ENCODE measurements around the gene CHCHD6.

Gene CHCHD6

GRCh38 chr3:126897943-126898342 is 193.9 kb downstream of the CHCHD6 start:
- no peak for DNase-seq (ENCODE audit: low spot score)
- H3K9ac ChIP-seq (ENCODE audit: low read depth, low read length, poor library complexity), result no peak overlapping the region

GRCh38 chr3:126900859-126901540 is 197.0 kb downstream of the CHCHD6 start:
- H3K4me1 ChIP-seq (ENCODE audit: control insufficient read depth in 2 of 2, insufficient read depth in 1 of 2, low read depth in 1 of 2, low read length in 2 of 2), result peaks cover 0 to 3% of the 10 kb centered on the region in 2 donors
- DNase-seq (ENCODE audit: low spot score), result no peak
- H3K18ac ChIP-seq (ENCODE audit: low read length), result no peak overlapping the region
- no peak overlapping the region for H3K27ac ChIP-seq (replicated peaks; ENCODE audit: low read length)
- no peak overlapping the region for H3K4me3 ChIP-seq (ENCODE audit: low read length in 2 of 2)
- no peaks in the 10 kb centered on the region for H3K79me1 ChIP-seq (ENCODE audit: low read depth, low read length)
- no peak overlapping the region for H3K14ac ChIP-seq (ENCODE audit: low read length)
- H3K36me3 ChIP-seq (replicated peaks in 1 of 2; ENCODE audit: control insufficient read depth in 2 of 2, insufficient read depth in 2 of 2, low read length in 2 of 2), result no peaks in the 10 kb centered on the region
- H3K23ac ChIP-seq (ENCODE audit: low read depth, low read length, poor library complexity), result no peak overlapping the region
- H3K4me2 ChIP-seq (ENCODE audit: insufficient read depth, low read length, poor library complexity, severe bottlenecking), result no peak overlapping the region
- no peak overlapping the region for H4K91ac ChIP-seq (ENCODE audit: low read depth, low read length, poor library complexity)
- no peak overlapping the region for H4K8ac ChIP-seq (ENCODE audit: low read depth, low read length)
- H2BK120ac ChIP-seq (ENCODE audit: low read depth, low read length), result no peak overlapping the region
- no peak overlapping the region for H2AK5ac ChIP-seq (ENCODE audit: low read depth, low read length)
- H2AFZ ChIP-seq (ENCODE audit: low read length), result no peak overlapping the region
- no peak overlapping the region for H3K9ac ChIP-seq (ENCODE audit: low read depth, low read length, poor library complexity)
- no peak overlapping the region for H3K4ac ChIP-seq (ENCODE audit: low read length)
- no peak overlapping the region for H2BK12ac ChIP-seq (ENCODE audit: low read length)
- no peak overlapping the region for H2BK5ac ChIP-seq (ENCODE audit: low read length)
- H3K9me3 ChIP-seq (replicated peaks in 1 of 2; ENCODE audit: control insufficient read depth in 2 of 2, insufficient read depth in 1 of 2, low read depth in 1 of 2, low read length in 2 of 2), result peaks cover 0 to 2% of the 10 kb centered on the region in 2 donors
- WGBS, 2 donors (ENCODE audit: extremely low coverage in 2 of 2, insufficient read length in 2 of 2, insufficient replicate concordance in 1 of 2), result no CpG with 5 or more reads among the region's 10 CpGs
- no peaks in the 10 kb centered on the region for H3K27me3 ChIP-seq (ENCODE audit: control insufficient read depth in 3 of 3, insufficient read depth in 3 of 3, low read depth in 1 of 3, low read length in 3 of 3)
- no peak overlapping the region for H2BK15ac ChIP-seq (ENCODE audit: low read length)

More at GRCh38 chr3:126897943-126898342, 193.9 kb downstream of the CHCHD6 start:
- no peak overlapping the region for H2AFZ ChIP-seq (ENCODE audit: low read length)
- no peak overlapping the region for H2BK120ac ChIP-seq (ENCODE audit: low read depth, low read length)
- H3K18ac ChIP-seq (ENCODE audit: low read length), result no peak overlapping the region
- no peak overlapping the region for H2AK5ac ChIP-seq (ENCODE audit: low read depth, low read length)
- H2BK5ac ChIP-seq (ENCODE audit: low read length), result no peak overlapping the region
- no peak overlapping the region for H2BK12ac ChIP-seq (ENCODE audit: low read length)
- H3K27ac ChIP-seq (replicated peaks; ENCODE audit: low read length), result no peak overlapping the region
- H3K79me1 ChIP-seq (ENCODE audit: low read depth, low read length), result no peaks in the 10 kb centered on the region
- H3K27me3 ChIP-seq (ENCODE audit: control insufficient read depth in 3 of 3, insufficient read depth in 3 of 3, low read depth in 1 of 3, low read length in 3 of 3), result no peaks in the 10 kb centered on the region
- H3K4ac ChIP-seq (ENCODE audit: low read length), result no peak overlapping the region
- peaks cover 0 to 2% of the 10 kb centered on the region in 2 donors for H3K9me3 ChIP-seq (replicated peaks in 1 of 2; ENCODE audit: control insufficient read depth in 2 of 2, insufficient read depth in 1 of 2, low read depth in 1 of 2, low read length in 2 of 2)
- H3K4me1 ChIP-seq (ENCODE audit: control insufficient read depth in 2 of 2, insufficient read depth in 1 of 2, low read depth in 1 of 2, low read length in 2 of 2), result peaks cover 0 to 6% of the 10 kb centered on the region in 2 donors
- no peaks in the 10 kb centered on the region for H3K36me3 ChIP-seq (replicated peaks in 1 of 2; ENCODE audit: control insufficient read depth in 2 of 2, insufficient read depth in 2 of 2, low read length in 2 of 2)
- H4K8ac ChIP-seq (ENCODE audit: low read depth, low read length), result no peak overlapping the region
- H3K14ac ChIP-seq (ENCODE audit: low read length), result no peak overlapping the region
- WGBS, 2 donors (ENCODE audit: extremely low coverage in 2 of 2, insufficient read length in 2 of 2, insufficient replicate concordance in 1 of 2), result no CpG with 5 or more reads among the region's 7 CpGs
- H3K4me2 ChIP-seq (ENCODE audit: insufficient read depth, low read length, poor library complexity, severe bottlenecking), result no peak overlapping the region
- H4K91ac ChIP-seq (ENCODE audit: low read depth, low read length, poor library complexity), result no peak overlapping the region
- no peak overlapping the region for H2BK15ac ChIP-seq (ENCODE audit: low read length)
- no peak overlapping the region for H3K4me3 ChIP-seq (ENCODE audit: low read length in 2 of 2)
- no peak overlapping the region for H3K23ac ChIP-seq (ENCODE audit: low read depth, low read length, poor library complexity)

DNA sequence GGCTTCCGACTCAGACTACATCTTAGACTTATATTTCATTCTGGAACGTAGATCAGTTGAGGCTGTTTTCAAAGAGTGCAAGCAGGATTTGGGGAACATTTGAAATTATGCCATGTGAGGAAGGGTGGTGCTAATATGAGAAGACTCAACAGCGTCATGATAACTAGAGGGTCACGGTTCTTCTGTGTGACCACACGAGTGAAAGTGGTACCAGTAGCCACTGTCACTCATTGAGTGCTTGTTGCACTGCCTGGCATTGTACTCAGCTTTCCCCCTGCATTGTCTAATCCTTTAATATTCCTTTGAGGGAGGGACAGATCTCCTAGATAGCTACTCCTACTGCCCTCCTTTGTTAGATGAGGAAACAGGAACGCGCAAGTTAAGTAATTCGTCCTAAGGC is 197.6 kb downstream of the CHCHD6 start:
- no peak overlapping the region for H4K8ac ChIP-seq (ENCODE audit: low read depth, low read length)
- no peak overlapping the region for H2BK15ac ChIP-seq (ENCODE audit: low read length)
- H3K4me3 ChIP-seq (ENCODE audit: low read length in 2 of 2), result no peak overlapping the region
- no peak for DNase-seq (ENCODE audit: low spot score)
- no peak overlapping the region for H3K9ac ChIP-seq (ENCODE audit: low read depth, low read length, poor library complexity)
- no peak overlapping the region for H3K27ac ChIP-seq (replicated peaks; ENCODE audit: low read length)
- no peak overlapping the region for H2BK5ac ChIP-seq (ENCODE audit: low read length)
- no peaks in the 10 kb centered on the region for H3K79me1 ChIP-seq (ENCODE audit: low read depth, low read length)
- peaks cover 0 to 2% of the 10 kb centered on the region in 2 donors for H3K9me3 ChIP-seq (replicated peaks in 1 of 2; ENCODE audit: control insufficient read depth in 2 of 2, insufficient read depth in 1 of 2, low read depth in 1 of 2, low read length in 2 of 2)
- peaks cover 0 to 3% of the 10 kb centered on the region in 2 donors for H3K4me1 ChIP-seq (ENCODE audit: control insufficient read depth in 2 of 2, insufficient read depth in 1 of 2, low read depth in 1 of 2, low read length in 2 of 2)
- WGBS, 2 donors (ENCODE audit: extremely low coverage in 2 of 2, insufficient read length in 2 of 2, insufficient replicate concordance in 1 of 2), result no CpG with 5 or more reads among the region's 8 CpGs
- H3K23ac ChIP-seq (ENCODE audit: low read depth, low read length, poor library complexity), result no peak overlapping the region
- H3K18ac ChIP-seq (ENCODE audit: low read length), result no peak overlapping the region
- no peaks in the 10 kb centered on the region for H3K36me3 ChIP-seq (replicated peaks in 1 of 2; ENCODE audit: control insufficient read depth in 2 of 2, insufficient read depth in 2 of 2, low read length in 2 of 2)
- no peak overlapping the region for H3K4me2 ChIP-seq (ENCODE audit: insufficient read depth, low read length, poor library complexity, severe bottlenecking)
- no peak overlapping the region for H4K91ac ChIP-seq (ENCODE audit: low read depth, low read length, poor library complexity)
- H3K14ac ChIP-seq (ENCODE audit: low read length), result no peak overlapping the region
- no peak overlapping the region for H2AFZ ChIP-seq (ENCODE audit: low read length)
- no peak overlapping the region for H3K4ac ChIP-seq (ENCODE audit: low read length)
- no peaks in the 10 kb centered on the region for H3K27me3 ChIP-seq (ENCODE audit: control insufficient read depth in 3 of 3, insufficient read depth in 3 of 3, low read depth in 1 of 3, low read length in 3 of 3)
- H2AK5ac ChIP-seq (ENCODE audit: low read depth, low read length), result no peak overlapping the region
- H2BK12ac ChIP-seq (ENCODE audit: low read length), result no peak overlapping the region
- H2BK120ac ChIP-seq (ENCODE audit: low read depth, low read length), result no peak overlapping the region

- WGBS, 2 donors (ENCODE audit: extremely low coverage in 2 of 2, insufficient read length in 2 of 2, insufficient replicate concordance in 1 of 2), result no CpG with 5 or more reads among the region's 3 CpGs
- no peak overlapping the region for H3K4me3 ChIP-seq (ENCODE audit: low read length in 2 of 2)
- no peaks in the 10 kb centered on the region for H3K79me1 ChIP-seq (ENCODE audit: low read depth, low read length)
- no peak overlapping the region for H3K27ac ChIP-seq (replicated peaks; ENCODE audit: low read length)
- no peak overlapping the region for H3K4me2 ChIP-seq (ENCODE audit: insufficient read depth, low read length, poor library complexity, severe bottlenecking)
- no peak overlapping the region for H2AK5ac ChIP-seq (ENCODE audit: low read depth, low read length)
- peaks cover 0 to 2% of the 10 kb centered on the region in 2 donors for H3K9me3 ChIP-seq (replicated peaks in 1 of 2; ENCODE audit: control insufficient read depth in 2 of 2, insufficient read depth in 1 of 2, low read depth in 1 of 2, low read length in 2 of 2)
- no peak overlapping the region for H2BK120ac ChIP-seq (ENCODE audit: low read depth, low read length)
- H3K4ac ChIP-seq (ENCODE audit: low read length), result no peak overlapping the region
- no peak overlapping the region for H3K18ac ChIP-seq (ENCODE audit: low read length)
- H2BK12ac ChIP-seq (ENCODE audit: low read length), result no peak overlapping the region
- H3K14ac ChIP-seq (ENCODE audit: low read length), result no peak overlapping the region
- H4K91ac ChIP-seq (ENCODE audit: low read depth, low read length, poor library complexity), result no peak overlapping the region
- no peaks in the 10 kb centered on the region for H3K27me3 ChIP-seq (ENCODE audit: control insufficient read depth in 3 of 3, insufficient read depth in 3 of 3, low read depth in 1 of 3, low read length in 3 of 3)
- no peak for DNase-seq (ENCODE audit: low spot score)
- H2BK5ac ChIP-seq (ENCODE audit: low read length), result no peak overlapping the region
- no peak overlapping the region for H2AFZ ChIP-seq (ENCODE audit: low read length)
- H3K23ac ChIP-seq (ENCODE audit: low read depth, low read length, poor library complexity), result no peak overlapping the region
- H2BK15ac ChIP-seq (ENCODE audit: low read length), result no peak overlapping the region
- no peaks in the 10 kb centered on the region for H3K36me3 ChIP-seq (replicated peaks in 1 of 2; ENCODE audit: control insufficient read depth in 2 of 2, insufficient read depth in 2 of 2, low read length in 2 of 2)
- H3K9ac ChIP-seq (ENCODE audit: low read depth, low read length, poor library complexity), result no peak overlapping the region
- peak overlapping the region; percentile 49 for H4K8ac ChIP-seq (ENCODE audit: low read depth, low read length)
- H3K4me1 ChIP-seq (ENCODE audit: control insufficient read depth in 2 of 2, insufficient read depth in 1 of 2, low read depth in 1 of 2, low read length in 2 of 2), result no peaks in the 10 kb centered on the region
These were observed 199.5 kb downstream of the CHCHD6 start for GRCh38 chr3:126903521-126903920.
